ENCODE results near the gene VWC2.

The VWC2 gene

DNA sequence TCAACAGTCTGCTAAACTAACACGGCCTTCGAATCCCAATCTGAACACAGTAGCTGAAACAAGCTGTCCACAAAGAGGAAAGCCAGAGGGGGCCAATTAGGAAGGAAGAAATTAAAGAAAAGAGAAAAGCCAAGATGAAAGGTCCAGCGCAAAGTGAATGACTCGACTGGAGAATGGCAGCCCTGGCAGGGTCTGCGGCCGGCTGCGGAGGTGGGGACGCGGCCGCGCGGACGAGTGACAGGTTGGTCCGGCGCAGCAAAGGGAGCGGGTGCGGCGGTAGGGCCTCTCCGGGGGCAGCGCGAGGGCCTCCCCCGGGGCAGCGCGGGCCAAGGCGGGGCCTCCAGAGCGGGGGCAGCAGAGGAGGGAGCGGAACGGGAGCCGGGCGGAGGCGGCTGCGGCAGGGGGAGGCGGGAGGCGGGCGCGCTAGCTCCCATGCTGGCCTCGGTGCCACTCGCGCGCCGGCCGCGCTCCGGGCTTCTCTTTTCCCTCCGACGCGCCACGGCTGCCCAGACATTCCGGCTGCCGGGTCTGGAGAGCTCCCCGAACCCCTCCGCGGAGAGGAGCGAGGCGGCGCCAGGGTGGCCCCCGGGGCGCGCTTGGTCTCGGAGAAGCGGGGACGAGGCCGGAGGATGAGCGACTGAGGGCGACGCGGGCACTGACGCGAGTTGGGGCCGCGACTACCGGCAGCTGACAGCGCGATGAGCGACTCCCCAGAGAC lies at the start of gene VWC2:
TSS of gene VWC2 (plus strand) at position 421 of the 718 bp plus-strand sequence. CDS start 1,798 bp downstream, outside the sequence.
- DNase-seq: no peak

DNA sequence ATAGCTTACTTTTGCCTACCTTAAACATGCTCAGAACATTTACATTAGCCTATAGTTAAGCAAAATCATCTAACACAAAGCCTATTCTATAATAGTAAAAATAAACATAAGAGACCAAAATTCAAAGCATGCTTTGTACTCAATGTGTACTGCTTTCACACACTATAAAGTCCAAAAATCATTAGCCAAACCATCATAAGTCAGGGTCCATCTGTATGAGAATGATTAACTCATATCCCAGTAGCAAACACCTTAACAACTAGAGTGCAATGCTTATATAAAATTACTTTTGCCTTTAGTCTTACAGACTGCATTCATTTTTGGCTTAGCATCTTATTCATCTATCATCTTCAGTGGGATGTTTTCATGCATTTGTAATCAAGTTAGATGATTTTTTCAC lies 49.4 kb upstream of the VWC2 start:
- DNase-seq: no peak

DNA sequence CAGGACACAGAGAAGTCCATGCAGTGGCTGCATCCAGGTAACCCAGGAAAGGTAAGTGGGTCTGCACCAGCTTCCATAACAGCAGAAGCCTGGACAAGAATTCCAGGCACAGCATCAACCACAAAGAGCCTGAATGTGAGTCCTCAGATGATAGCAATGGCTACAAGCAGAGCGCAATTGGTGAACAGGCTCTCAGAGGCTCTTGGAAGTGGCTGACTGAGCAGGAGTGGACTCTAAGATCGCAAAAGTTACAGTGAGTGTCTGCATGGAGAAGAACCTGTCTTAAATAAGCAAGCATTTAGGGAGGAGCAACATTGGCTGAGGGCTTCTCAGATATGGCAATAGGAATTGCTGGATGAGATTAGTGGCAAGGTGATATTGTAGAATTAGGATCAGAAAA lies 41.6 kb upstream of the VWC2 start:
- DNase-seq: no peak

DNA sequence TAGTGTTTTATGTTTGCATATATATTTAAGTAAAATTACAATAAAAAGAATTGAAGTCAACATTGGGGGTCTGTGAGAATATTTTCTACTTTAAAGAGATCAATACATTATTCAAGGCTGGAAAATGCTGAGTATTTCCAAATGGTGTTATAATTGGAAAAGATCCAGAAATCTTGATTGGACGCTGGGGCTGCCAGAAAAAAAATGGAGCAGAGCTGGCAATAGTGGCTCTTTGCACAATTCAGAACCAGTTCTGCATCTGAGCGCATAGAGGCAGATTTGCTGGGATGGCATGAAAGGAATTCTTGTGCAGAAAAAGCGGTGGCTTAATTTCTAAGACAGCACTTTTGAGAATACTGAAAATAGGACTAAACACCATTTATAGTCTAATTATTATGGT lies 10.8 kb upstream of the VWC2 start:
- DNase-seq: no peak

DNA sequence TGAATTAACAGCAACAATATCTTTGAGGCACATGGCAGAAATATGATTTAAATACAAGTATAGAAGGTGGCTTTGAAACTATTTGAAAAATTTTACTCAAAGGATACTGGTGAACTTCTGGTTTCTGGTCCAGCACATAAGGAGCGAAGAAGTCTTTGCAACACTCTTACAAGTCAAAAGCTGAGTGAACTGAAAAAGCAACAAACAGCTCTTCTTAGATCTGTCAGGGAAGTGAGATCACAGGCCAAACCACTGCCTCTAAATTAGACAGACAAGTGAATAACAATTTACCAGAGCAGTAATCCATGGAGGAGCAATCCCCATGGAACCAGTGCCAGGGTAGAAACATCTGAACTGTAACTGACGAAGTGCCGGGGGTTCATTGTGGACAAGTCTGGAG lies 9.6 kb upstream of the VWC2 start:
- DNase-seq: no peak

- no peak for DNase-seq
Observed at GRCh38 chr7:49766966-49767365, 6.5 kb upstream of the VWC2 start.

DNA sequence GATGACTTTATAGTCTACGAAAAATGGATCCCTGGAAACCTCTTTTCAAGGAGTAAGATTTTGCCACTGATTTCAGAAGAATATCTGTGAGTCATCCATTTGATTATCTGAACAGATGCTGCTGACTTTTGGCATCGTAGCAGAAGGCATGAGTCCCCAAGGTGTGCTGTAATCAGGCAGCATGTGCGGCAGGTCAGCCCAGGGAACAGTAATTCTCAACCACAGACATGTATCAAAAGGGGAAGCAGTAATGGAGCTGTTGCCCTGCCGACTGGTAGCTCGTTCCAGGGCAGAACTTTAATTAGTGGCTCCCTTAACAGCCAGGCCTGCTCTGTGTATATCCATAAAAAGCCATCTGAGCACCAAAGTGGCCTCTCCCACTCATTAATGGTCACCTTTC lies 5.7 kb upstream of the VWC2 start:
- no peak for DNase-seq

GRCh38 chr7:49768254-49768653 lies 5.2 kb upstream of the VWC2 start:
- no peak for DNase-seq

GRCh38 chr7:49768835-49769234 lies 4.6 kb upstream of the VWC2 start:
- no peak for DNase-seq

DNA sequence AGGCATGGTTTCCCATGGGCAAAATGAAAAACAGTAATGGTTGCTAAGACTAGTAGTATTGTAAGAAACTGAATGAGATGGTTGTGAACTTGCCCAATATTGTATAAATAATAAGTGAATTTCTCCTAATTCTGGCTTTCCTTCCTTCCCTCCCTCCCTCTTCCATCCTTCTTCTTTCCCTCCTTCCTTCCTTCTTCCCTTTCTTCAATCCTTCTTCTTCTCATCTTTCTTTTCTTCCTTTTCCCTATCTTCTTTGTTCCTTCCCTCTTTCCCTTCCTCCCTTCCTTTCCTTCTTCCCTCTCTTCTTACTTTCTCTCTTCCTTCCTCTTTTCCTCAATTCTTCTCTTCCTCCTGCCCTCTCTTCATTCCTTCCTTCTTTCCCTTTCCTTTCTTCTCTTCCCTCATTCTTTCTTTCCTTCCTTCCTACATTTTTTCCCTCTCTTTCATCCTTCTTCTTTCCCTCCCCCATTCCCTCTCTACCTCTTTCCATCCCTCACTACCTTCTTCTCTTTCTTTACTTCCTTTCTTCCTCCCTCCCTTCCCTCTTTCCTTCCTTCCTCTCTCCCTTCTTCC lies 4.1 kb upstream of the VWC2 start:
- no peak for DNase-seq

DNA sequence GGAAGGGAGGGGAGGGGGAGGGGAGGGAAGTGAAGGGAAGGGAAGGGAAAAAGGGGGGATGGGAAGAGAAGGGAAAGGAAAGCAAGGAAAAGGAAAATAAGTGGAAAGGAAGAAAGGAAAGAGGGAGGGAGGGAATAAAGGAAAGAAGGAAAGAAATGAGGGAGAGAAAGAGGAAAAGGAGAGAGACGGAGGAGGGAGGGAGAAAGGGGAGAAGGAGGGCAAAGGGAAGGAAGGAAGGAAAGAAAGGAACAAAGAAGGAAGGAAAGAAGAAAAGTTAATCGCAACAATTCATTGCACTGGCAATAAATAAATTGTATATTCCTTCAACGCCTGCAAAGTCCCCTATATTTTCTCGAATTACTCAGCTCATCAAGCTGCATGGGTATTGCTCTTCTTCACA lies 2.6 kb upstream of the VWC2 start:
- no peak for DNase-seq

GRCh38 chr7:49771427-49772176 lies 1.8 kb upstream of the VWC2 start:
- no peak for DNase-seq

GRCh38 chr7:49772916-49773217 lies 571 bp upstream of the VWC2 start:
- DNase-seq: no peak

DNA sequence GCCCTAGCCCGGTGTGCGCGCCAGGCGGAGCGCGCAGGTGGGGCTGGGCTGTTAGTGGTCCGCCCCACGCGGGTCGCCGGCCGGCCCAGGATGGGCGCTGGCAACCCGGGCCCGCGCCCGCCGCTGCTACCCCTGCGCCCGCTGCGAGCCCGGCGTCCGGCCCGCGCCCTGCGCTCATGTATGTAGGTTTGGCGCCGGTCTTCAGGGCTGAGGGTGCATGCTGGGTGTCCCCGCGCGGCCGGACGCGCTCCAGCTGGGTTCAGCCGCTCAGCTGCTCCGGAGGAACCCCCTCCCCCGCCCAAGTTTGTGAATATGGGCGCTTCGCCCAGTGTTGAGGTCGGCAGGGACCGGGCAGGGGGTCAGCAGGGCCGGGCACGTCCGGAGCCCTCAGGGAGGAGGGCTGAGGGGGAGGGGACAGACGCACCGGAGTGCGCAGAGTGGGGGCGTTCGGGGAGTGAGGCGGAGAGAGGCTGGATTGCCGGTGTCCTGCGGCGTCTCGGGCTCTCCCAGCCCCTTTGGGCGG lies 559 bp downstream of the VWC2 start:
- no peak for DNase-seq

- DNase-seq: no peak
Observed at GRCh38 chr7:49774459-49775064, 1.1 kb downstream of the VWC2 start.

DNA sequence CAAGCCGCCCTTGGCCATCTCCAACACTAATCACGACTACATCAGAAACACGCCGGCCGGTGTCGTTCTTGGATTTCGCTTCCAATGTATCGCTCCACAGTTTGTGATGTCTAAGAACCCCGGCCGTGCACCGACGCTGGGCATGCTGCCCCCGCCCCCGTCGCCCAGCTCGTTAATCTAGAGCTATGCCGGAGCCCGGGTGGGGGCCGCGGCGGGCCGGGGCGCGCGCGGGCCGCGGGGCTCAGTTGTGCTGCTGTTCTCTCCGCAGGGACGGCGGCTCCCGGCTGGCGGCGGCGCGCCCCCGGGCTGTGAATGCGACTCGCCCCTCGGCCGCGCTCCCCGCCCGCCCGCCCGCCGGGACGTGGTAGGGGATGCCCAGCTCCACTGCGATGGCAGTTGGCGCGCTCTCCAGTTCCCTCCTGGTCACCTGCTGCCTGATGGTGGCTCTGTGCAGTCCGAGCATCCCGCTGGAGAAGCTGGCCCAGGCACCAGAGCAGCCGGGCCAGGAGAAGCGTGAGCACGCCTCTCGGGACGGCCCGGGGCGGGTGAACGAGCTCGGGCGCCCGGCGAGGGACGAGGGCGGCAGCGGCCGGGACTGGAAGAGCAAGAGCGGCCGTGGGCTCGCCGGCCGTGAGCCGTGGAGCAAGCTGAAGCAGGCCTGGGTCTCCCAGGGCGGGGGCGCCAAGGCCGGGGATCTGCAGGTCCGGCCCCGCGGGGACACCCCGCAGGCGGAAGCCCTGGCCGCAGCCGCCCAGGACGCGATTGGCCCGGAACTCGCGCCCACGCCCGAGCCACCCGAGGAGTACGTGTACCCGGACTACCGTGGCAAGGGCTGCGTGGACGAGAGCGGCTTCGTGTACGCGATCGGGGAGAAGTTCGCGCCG lies 1.9 kb downstream of the VWC2 start:
- no peak for DNase-seq

- no peak for DNase-seq
Observed at GRCh38 chr7:49775949-49776443, 2.6 kb downstream of the VWC2 start.

DNA sequence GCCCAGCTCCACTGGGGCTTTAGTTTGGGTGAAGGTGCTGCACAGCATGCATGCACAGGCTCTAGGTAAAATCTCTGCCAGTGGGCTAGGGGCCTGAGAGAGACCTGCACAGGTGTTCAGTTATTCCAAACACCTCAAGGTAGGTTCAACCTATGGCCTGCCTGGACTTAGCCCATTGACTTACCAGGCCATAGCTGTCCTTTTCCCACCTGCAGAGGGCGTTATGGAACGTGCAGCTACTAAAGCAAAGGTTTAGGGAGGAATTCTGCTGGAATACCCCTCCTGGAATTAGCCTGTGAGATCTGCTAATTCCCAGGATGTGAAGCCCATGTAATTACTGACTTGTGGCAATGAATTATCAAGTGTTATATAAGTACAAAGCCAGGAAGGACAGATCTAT lies 3.6 kb downstream of the VWC2 start:
- DNase-seq: no peak

- no peak for DNase-seq
Observed at GRCh38 chr7:49778731-49779270, 5.4 kb downstream of the VWC2 start.

DNA sequence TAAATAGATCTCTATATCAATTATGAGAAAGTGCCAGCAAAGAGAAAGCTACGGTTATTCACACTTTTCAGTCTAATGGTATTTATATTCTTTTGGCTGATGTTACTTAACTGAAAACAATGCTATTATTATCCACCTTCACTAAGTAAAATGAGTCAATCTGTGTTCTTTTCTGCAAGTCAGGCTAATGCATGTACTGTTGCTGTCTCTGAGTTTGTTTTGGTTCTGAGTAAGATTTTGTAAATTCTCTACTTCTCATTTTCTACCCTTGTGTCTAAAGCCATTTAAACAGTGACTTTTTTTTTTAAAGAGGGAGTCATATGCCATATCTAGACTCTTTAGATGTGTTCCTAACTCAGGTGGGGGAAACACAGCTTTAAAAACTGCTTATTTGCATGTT lies 7.5 kb downstream of the VWC2 start:
- no peak for DNase-seq

DNA sequence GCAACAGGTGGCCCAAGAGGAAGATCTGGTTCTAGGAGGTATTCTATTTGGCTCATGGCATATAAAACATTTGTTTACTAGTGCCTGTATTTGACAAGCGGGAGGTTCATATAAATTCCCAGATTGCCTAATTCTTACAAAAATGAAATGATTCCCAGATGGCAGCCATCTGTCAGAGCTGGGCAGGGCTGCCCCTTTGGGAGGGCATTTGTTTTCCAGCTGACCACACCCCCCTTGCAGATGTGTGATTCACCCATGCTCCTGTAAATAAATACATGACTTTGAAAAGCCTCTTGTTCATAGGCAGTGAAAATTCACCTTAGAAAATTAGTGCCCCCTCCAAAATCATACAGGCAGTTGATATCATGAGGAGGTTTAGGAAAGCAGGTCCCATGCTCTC lies 8.6 kb downstream of the VWC2 start:
- no peak for DNase-seq

GRCh38 chr7:49783446-49783845 lies 10.0 kb downstream of the VWC2 start:
- DNase-seq: peak; percentile 27

Measured in midbrain (tissue), 1 donor.